ENCODE results near the gene L3MBTL4. TPM values are rescaled to one million over a fixed set of nuclear protein-coding genes. Genes with fewer than 3 reads are reported as not detected.

Gene L3MBTL4
- total and polyA plus RNA-seq, 10 of the 15 experiments (the other 5 are each of a cell fraction or from before 2014, with no cell fraction given), result 1.3 to 8.7 (median 3.8) TPM

DNA sequence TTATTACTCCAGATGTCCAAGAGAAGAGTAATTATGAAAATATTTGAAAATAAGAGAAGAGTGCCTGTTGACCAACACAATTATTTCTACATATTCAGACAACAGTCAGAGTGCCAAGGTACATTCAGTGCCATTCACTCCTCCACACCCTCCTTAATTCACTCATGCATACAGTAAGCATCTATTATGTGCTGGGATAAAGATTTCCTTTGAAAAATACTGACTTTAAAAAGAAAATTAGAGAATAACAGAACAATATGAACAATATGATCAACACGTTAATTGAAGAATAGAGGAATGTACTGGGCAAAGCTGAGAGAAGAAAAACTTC is 203.6 kb downstream of the L3MBTL4 start (continued):
- TF ChIP-seq, protein P1, sequence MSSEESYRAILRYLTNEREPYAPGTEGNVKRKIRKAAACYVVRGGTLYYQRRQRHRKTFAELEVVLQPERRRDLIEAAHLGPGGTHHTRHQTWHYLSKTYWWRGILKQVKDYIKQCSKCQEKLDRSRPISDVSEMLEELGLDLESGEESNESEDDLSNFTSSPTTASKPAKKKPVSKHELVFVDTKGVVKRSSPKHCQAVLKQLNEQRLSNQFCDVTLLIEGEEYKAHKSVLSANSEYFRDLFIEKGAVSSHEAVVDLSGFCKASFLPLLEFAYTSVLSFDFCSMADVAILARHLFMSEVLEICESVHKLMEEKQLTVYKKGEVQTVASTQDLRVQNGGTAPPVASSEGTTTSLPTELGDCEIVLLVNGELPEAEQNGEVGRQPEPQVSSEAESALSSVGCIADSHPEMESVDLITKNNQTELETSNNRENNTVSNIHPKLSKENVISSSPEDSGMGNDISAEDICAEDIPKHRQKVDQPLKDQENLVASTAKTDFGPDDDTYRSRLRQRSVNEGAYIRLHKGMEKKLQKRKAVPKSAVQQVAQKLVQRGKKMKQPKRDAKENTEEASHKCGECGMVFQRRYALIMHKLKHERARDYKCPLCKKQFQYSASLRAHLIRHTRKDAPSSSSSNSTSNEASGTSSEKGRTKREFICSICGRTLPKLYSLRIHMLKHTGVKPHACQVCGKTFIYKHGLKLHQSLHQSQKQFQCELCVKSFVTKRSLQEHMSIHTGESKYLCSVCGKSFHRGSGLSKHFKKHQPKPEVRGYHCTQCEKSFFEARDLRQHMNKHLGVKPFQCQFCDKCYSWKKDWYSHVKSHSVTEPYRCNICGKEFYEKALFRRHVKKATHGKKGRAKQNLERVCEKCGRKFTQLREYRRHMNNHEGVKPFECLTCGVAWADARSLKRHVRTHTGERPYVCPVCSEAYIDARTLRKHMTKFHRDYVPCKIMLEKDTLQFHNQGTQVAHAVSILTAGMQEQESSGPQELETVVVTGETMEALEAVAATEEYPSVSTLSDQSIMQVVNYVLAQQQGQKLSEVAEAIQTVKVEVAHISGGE (CRISPR knock-in tag; IDR thresholded peaks at IDR 0.05), result no peak

DNA sequence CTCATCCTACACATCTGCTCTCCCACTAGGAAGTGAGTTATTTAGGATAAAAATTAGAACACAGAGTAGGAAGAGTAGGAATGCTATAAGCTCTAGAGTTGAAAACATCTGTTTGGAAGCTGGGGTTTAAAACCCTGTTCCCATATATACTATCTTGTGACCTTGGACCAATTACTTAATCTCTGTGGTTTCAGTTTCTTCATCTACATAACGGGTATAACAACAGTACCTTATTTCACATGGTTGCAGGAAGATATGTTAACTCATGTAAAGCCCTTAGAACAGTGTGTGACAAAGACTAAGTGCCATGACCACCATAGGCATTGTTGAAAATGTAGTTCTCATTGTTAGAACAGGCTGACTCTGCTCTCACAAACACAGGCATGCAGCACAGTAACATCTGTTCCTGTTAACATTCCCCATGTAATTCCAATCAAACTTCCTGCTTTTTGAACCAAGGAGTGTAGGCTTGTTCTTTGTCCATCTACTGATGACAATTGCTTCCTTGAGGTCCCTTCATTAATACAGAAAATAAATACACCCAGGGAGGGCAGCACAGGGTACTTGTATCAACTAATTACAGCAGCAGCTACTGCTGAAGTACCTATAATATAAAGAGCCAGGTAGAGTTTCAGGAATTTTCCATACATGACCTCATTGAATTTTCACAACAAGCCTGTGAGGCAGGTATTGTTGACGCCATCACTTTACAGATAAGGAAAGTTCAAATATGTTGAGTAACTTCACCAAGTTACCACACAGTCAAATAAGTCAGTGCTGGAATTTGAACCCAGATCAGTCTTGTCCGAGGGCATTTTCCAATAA is 204.2 kb downstream of the L3MBTL4 start:
- in situ Hi-C loops (cut with MboI), result loop anchor here (10.0 kb wide), 1 partner anchor 326 kb away; no protein-coding TSS in a partner anchor
- Histone ChIP-seq H3K27ac (ENCODE audit: control insufficient read depth, insufficient read depth) (no peak overlapping the region), H3K4me1 (ENCODE audit: control insufficient read depth, insufficient read depth, low read length) (no peaks in the 10 kb centered on the region), H3K27me3 (replicated peaks in 1 of 2; ENCODE audit: control insufficient read depth in 2 of 2, insufficient read depth in 2 of 2, low read length in 1 of 2) (no peaks in the 10 kb centered on the region), H3K36me3 (ENCODE audit: control insufficient read depth in 2 of 2, insufficient read depth in 2 of 2, low read length in 1 of 2) (no peaks in the 10 kb centered on the region), H3K9me3 (replicated peaks; ENCODE audit: control insufficient read depth, insufficient read depth, low read length) (no peaks in the 10 kb centered on the region), H3K9ac (ENCODE audit: control insufficient read depth, insufficient read depth, low read length) (no peak overlapping the region), H2AFZ (ENCODE audit: control insufficient read depth, low read depth, low read length) (no peak overlapping the region), H3K79me2 (ENCODE audit: control insufficient read depth, insufficient read depth, low read length) (no peaks in the 10 kb centered on the region), H3K4me3 (no peak overlapping the region), H4K20me1 (ENCODE audit: control insufficient read depth, insufficient read depth) (no peaks in the 10 kb centered on the region), H3K4me2 (ENCODE audit: control insufficient read depth, insufficient read depth) (no peak overlapping the region)
- 62% methylated on average over 3 of the region's 3 CpGs for WGBS (ENCODE audit: insufficient coverage, insufficient replicate concordance, low lambda C conversion rate, missing lambda C conversion rate)
- intact Hi-C loops (cut with micrococcal nuclease; ENCODE audit: unreplicated experiment), result loop anchor here (10.0 kb wide), 2 partner anchors 156 to 206 kb away; no protein-coding TSS in a partner anchor
- DNase-seq (ENCODE audit: low read depth, low spot score) (no peak), ATAC-seq (no peak), FAIRE-seq (no peak)
- RAD21 ChIA-PET (ENCODE audit: unreplicated experiment), result no interaction called here
- no TSS peak for BruUV-seq (replicated peaks)
- CTCF ChIA-PET, result no interaction called here
- SMC1A ChIA-PET (ENCODE audit: uncharacterized antibody, unreplicated experiment), result no interaction called here
- POLR2A ChIA-PET, result interaction anchor here (0.6 kb wide), 1 partner anchor 501 kb away, joined by 3 read pairs; no protein-coding TSS in a partner anchor
- no peak for TF ChIP-seq ZNF274 (IDR thresholded peaks at IDR 0.05; ENCODE audit: insufficient read depth, insufficient read length)
- no peak for TF ChIP-seq WRNIP1 (IDR thresholded peaks at IDR 0.05; ENCODE audit: borderline replicate concordance, low read depth, low read length)
- TF ChIP-seq CREB1 (IDR thresholded peaks at IDR 0.05; ENCODE audit: low read depth), result no peak
- TF ChIP-seq LARP7 (IDR thresholded peaks at IDR 0.05), result no peak
- no peak for TF ChIP-seq IKZF1 (conservative IDR thresholded peaks at IDR 0.05)
